ENCODE results near the gene PREX1.
A peak's percentile ranks its signal among the peaks of the same experiment; 100 is the strongest.

PREX1 gene

DNA sequence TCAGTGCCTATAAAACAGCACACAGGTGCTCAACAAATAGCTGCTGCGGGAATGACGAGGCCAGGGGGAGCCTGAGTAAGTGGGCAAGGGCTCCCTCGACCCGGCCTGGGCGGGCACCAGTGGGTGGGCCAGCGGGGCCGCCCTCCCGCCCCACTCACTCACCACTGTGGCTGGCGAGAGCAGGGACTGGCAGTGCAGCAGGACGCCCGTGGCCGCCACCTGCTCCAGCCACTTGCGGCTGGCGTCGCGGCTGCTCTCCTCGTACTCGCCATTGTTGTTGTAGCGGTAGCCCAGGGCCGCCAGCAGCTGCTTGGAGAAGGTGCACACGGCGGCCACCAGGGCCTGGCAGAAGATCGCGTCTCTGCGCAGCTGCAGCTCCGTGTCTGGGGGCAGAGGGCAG lies 191.5 kb downstream of the PREX1 start:
- Histone ChIP-seq H3K9me3 (no peaks in the 10 kb centered on the region), H3K27ac (no peak overlapping the region), H3K36me3 (peaks cover 19 to 85% (median 66%) of the 10 kb centered on the region in 3 donors), H3K27me3 (no peaks in the 10 kb centered on the region), H3K4me3 (no peak overlapping the region), H3K4me1 (no peaks in the 10 kb centered on the region)
- TF ChIP-seq, protein P1, sequence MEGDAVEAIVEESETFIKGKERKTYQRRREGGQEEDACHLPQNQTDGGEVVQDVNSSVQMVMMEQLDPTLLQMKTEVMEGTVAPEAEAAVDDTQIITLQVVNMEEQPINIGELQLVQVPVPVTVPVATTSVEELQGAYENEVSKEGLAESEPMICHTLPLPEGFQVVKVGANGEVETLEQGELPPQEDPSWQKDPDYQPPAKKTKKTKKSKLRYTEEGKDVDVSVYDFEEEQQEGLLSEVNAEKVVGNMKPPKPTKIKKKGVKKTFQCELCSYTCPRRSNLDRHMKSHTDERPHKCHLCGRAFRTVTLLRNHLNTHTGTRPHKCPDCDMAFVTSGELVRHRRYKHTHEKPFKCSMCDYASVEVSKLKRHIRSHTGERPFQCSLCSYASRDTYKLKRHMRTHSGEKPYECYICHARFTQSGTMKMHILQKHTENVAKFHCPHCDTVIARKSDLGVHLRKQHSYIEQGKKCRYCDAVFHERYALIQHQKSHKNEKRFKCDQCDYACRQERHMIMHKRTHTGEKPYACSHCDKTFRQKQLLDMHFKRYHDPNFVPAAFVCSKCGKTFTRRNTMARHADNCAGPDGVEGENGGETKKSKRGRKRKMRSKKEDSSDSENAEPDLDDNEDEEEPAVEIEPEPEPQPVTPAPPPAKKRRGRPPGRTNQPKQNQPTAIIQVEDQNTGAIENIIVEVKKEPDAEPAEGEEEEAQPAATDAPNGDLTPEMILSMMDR (IDR thresholded peaks at IDR 0.05), result no peak
- intact Hi-C loops (cut with DNase I; ENCODE audit: low total_unique reads), result no loop called here
- DNase-seq, result no peak

DNA sequence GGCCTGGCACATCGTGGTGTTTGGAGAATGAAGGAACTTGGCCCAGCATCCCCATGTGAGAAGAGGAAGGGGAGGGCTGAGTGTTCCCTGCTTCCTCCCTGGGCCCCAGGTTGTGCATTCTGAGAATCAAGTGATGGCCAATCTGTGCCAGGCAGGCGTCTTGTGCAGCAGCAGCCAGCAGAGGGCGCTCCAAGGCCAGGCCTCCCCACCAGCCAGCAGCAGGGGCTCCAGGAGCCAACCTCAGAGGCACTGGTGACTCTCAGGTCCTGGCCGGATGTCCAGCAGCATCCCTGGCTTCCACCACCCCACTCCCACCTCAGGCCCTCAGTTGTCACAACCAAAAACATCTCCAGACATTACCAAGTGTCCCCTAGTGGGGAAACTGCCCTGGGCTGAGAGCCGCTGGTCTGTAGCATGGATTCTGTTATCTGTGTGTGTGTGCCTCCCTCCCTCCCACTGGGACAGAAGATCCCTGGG lies 192.0 kb downstream of the PREX1 start:
- Histone ChIP-seq H3K27me3 (no peaks in the 10 kb centered on the region), H3K4me1 (no peaks in the 10 kb centered on the region), H3K27ac (no peak overlapping the region), H3K4me3 (no peak overlapping the region), H3K9me3 (no peaks in the 10 kb centered on the region), H3K36me3 (peaks cover 15 to 85% (median 65%) of the 10 kb centered on the region in 3 donors)
- intact Hi-C loops (cut with DNase I; ENCODE audit: low total_unique reads), result no loop called here
- DNase-seq, result no peak
- TF ChIP-seq, protein P1 (IDR thresholded peaks at IDR 0.05), result peak; percentile 62 to 64

DNA sequence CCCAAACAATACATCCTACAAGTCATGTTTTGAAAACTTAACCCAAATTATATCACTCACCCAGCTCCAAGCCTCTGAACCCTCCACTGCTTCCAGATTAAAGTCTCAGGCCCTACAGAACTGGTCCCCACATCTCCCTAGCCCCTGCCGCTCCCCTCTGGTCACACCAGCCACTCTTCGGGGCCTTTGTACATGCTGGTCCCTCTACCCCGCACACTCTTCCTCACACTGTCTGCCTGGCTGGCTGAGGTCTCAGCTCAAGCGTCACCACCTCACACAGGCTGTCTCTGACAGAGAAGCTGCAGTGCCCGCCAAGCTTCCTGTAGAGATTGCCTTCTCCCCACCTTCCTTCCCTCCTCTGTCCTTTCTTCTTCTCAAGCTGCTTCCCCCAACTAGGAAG lies 192.4 kb downstream of the PREX1 start:
- Histone ChIP-seq H3K4me1 (no peaks in the 10 kb centered on the region), H3K27ac (no peak overlapping the region), H3K27me3 (no peaks in the 10 kb centered on the region), H3K36me3 (peaks cover 13 to 85% (median 65%) of the 10 kb centered on the region in 3 donors), H3K9me3 (no peaks in the 10 kb centered on the region), H3K4me3 (no peak overlapping the region)
- DNase-seq, result no peak
- intact Hi-C loops (cut with DNase I; ENCODE audit: low total_unique reads), result no loop called here
- TF ChIP-seq, protein P1 (IDR thresholded peaks at IDR 0.05), result no peak

DNA sequence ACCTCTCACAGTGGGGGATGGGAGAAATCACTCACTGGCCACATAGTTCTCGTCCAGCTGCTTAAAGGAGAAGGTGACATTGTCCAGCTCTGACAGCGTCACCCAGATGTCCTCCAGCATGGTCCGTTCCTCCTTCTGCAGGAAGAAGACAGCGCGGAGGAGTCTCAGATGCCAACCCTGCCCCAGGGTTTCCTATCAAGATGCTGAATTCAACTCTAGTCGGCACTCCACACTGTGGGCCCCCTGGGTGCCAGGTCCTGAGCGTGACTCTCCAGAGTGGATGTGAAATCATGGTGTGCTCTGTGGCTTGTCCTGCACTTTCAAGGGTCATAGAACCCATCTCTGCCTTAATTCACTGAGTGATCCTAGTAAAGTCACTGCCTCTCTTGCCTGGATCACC lies 193.2 kb downstream of the PREX1 start:
- DNase-seq, result no peak

DNA sequence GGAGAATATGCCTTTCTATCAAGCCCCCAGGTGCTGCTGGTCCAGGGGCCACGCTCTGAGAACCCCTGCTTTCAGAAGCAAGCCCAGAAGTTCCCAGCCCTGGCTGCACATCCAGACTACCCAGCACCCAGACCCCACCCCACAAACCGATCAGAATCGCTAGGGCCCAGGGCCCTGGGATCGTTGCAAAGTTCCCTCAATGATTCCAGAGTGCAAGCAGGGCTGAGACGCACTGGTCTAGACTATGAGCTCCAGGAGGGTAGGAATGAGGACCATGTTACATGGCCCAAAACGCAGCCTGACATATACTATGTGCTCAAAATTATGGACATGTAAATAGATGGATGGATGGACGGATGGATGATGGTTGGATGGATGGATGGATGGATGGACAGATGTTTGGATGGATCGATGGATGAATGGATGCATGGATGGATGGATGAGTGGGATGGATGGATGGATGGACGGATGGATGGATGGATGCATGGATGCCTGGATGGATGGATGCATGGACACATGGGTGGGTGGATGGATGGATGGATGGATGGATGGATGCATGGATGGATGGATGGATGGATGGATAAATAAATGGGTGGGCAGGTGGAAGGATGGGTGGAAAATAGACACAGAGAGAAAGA lies 194.1 kb downstream of the PREX1 start:
- no peaks in the 10 kb centered on the region for H3K27me3 ChIP-seq
- no peaks in the 10 kb centered on the region for H3K9me3 ChIP-seq
- H3K4me1 ChIP-seq, result no peaks in the 10 kb centered on the region
- intact Hi-C loops (cut with DNase I; ENCODE audit: low total_unique reads), result no loop called here
- H3K36me3 ChIP-seq, result peaks cover 10 to 85% (median 64%) of the 10 kb centered on the region in 3 donors
- no peak overlapping the region for H3K4me3 ChIP-seq
- no peak for DNase-seq
- TF ChIP-seq, protein P1 (IDR thresholded peaks at IDR 0.05), result no peak
- H3K27ac ChIP-seq, result no peak overlapping the region

More for the DNA sequence above, 193.2 kb downstream of the PREX1 start:
- Histone ChIP-seq H3K9me3 (no peaks in the 10 kb centered on the region), H3K4me1 (no peaks in the 10 kb centered on the region), H3K27ac (no peak overlapping the region), H3K4me3 (no peak overlapping the region), H3K36me3 (peaks cover 10 to 85% (median 65%) of the 10 kb centered on the region in 3 donors), H3K27me3 (no peaks in the 10 kb centered on the region)
- intact Hi-C loops (cut with DNase I; ENCODE audit: low total_unique reads), result no loop called here
- TF ChIP-seq, protein P1 (IDR thresholded peaks at IDR 0.05), result no peak
